ENCODE data around the gene C1QTNF1.

- no peak for TF ChIP-seq CTCF (IDR thresholded peaks at IDR 0.05)
- TF ChIP-seq POLR2AphosphoS5 (IDR thresholded peaks at IDR 0.05), result no peak
- TF ChIP-seq POLR2A (IDR thresholded peaks at IDR 0.05), result no peak
Measured at GRCh38 chr17:79064026-79064425, 40.1 kb downstream of the C1QTNF1 start.

Measured in suprapubic skin (tissue), 4 donors.